GM12878 (cell line): ENCODE results near the gene VSTM2B. TPM values are rescaled to one million over a fixed set of nuclear protein-coding genes. Genes with fewer than 3 reads are reported as not detected.

Experiments
- ATAC-seq: fragments of 200-7000 bp; cut with Tn5 transposase; 3 replicates; pipeline ENCODE4 v1.9.1; 2020; ENCODE audit warnings: mild to moderate bottlenecking, moderate library complexity
- BruUV-seq: library from RNA; stranded (reverse); fragments of 400-500 nt; replicated peaks from 2 replicates; lab custom pipeline; 2021; lab: Mats Ljungman, UMichigan
- CTCF ChIA-PET: fragments of 300-600 bp; sonication (Branson Sonifier 250); formaldehyde crosslinking; extraction: SDS; loops from one replicate; lab custom pipeline; 2021; ENCODE audit warnings: inconsistent platforms; lab: Yijun Ruan, JAX
- POLR2A ChIA-PET: fragments of 350-600 bp; formaldehyde crosslinking; extraction: SDS; loops from one replicate; lab custom pipeline; 2021; ENCODE audit warnings: inconsistent platforms; lab: Charles Lee
- RAD21 ChIA-PET: fragments of 300-600 bp; sonication (Branson Sonifier 250); formaldehyde crosslinking; loops from one replicate; lab custom pipeline; 2023; ENCODE audit warnings: antibody characterized with exemption; ENCODE audit not compliant: unreplicated experiment; lab: Charles Lee
- SMC1A ChIA-PET: fragments of 300-600 bp; sonication (Branson Sonifier 250); formaldehyde crosslinking; loops from one replicate; lab custom pipeline; 2023; ENCODE audit not compliant: unreplicated experiment, uncharacterized antibody; lab: Charles Lee
- DNase-seq: peaks from one replicate; pipeline ENCODE4 v3.0.0-alpha.2; 2011; ENCODE audit warnings: low read depth, low spot score
- FAIRE-seq: peaks from 3 replicates; lab custom pipeline; 2011; peaks lifted over from hg19 to GRCh38; lab: Jason Lieb, UNC
- H2AFZ ChIP-seq: 2 replicates; pipeline ENCODE4 v1.6.0; 2011; ENCODE audit warnings: low read depth, low read length, control low read depth; ENCODE audit not compliant: control insufficient read depth
- H3K27ac ChIP-seq: 2 replicates; pipeline ENCODE4 v1.5.1; 2011; ENCODE audit warnings: control low read depth; ENCODE audit not compliant: control insufficient read depth, insufficient read depth
- H3K27me3 ChIP-seq, 2 experiments: replicated peaks in 1 of 2; 2 replicates each; pipeline versions ENCODE4 v1.6.0 to v1.6.1; 2011; ENCODE audit warnings: low read length in 1 of 2; ENCODE audit not compliant: control insufficient read depth in 2 of 2, insufficient read depth in 2 of 2
- H3K36me3 ChIP-seq, 2 experiments: 2 replicates each; pipeline ENCODE4 v1.5.1; 2011; ENCODE audit warnings: low read length in 1 of 2; ENCODE audit not compliant: control insufficient read depth in 2 of 2, insufficient read depth in 2 of 2
- H3K4me1 ChIP-seq: 2 replicates; pipeline ENCODE4 v1.6.1; 2011; ENCODE audit warnings: mild to moderate bottlenecking, low read length, moderate library complexity, mixed read lengths; ENCODE audit not compliant: control insufficient read depth, insufficient read depth
- H3K4me2 ChIP-seq: 2 replicates; pipeline ENCODE4 v1.6.0; 2011; ENCODE audit warnings: control low read depth; ENCODE audit not compliant: control insufficient read depth, insufficient read depth
- H3K4me3 ChIP-seq: fragments of 200-600 bp; sonication (generic); 2 replicates; pipeline ENCODE4 v1.5.1; 2016
- H3K79me2 ChIP-seq: 2 replicates; pipeline ENCODE4 v1.6.0; 2011; ENCODE audit warnings: low read length; ENCODE audit not compliant: control insufficient read depth, insufficient read depth
- H3K9ac ChIP-seq: 2 replicates; pipeline ENCODE4 v1.8.0; 2011; ENCODE audit warnings: low read length, control low read depth, mixed read lengths; ENCODE audit not compliant: control insufficient read depth, insufficient read depth
- H3K9me3 ChIP-seq: replicated peaks from 3 replicates; pipeline ENCODE4 v1.5.1; 2011; ENCODE audit warnings: mild to moderate bottlenecking, low read length; ENCODE audit not compliant: control insufficient read depth, insufficient read depth
- H4K20me1 ChIP-seq: 2 replicates; pipeline ENCODE4 v1.6.0; 2011; ENCODE audit not compliant: control insufficient read depth, insufficient read depth
- ASH2L ChIP-seq: fragments of 300-600, 200-600 bp; sonication (generic); IDR thresholded peaks from 2 replicates; pipeline ENCODE4 v1.6.1; 2017; ENCODE audit warnings: low read depth, mild to moderate bottlenecking, borderline replicate concordance
- CHD1 ChIP-seq: IDR thresholded peaks from 2 replicates; pipeline ENCODE4 v1.6.1; 2012; ENCODE audit warnings: low read depth, low read length, improper control_type of control experiment
- E2F4 ChIP-seq: IDR thresholded peaks from 2 replicates; pipeline ENCODE4 v1.6.1; 2012; ENCODE audit warnings: low read depth, low read length, improper control_type of control experiment
- HCFC1 ChIP-seq: fragments of 150-350 bp; IDR thresholded peaks from 2 replicates; pipeline ENCODE4 v1.6.1; 2014; ENCODE audit warnings: low read length
- HDAC2 ChIP-seq: fragments of 200-600 bp; sonication (generic); IDR thresholded peaks from 2 replicates; pipeline ENCODE4 v1.6.1; 2017
- HDAC6 ChIP-seq: fragments of 200-600 bp; sonication (generic); IDR thresholded peaks from one replicate; pipeline ENCODE4 v1.8.0; 2017; ENCODE audit warnings: antibody characterized with exemption; ENCODE audit not compliant: unreplicated experiment
- RAD51 ChIP-seq: fragments of 450-650 bp; IDR thresholded peaks from 2 replicates; pipeline ENCODE4 v1.6.1; 2016; ENCODE audit warnings: moderate library complexity, mild to moderate bottlenecking, inconsistent platforms
- SMC3 ChIP-seq: IDR thresholded peaks from 2 replicates; pipeline ENCODE4 v1.6.1; 2011; ENCODE audit warnings: low read length, improper control_type of control experiment, borderline replicate concordance
- ZBTB4 ChIP-seq: fragments of 450-650 bp; formaldehyde crosslinking; IDR thresholded peaks from 2 replicates; pipeline ENCODE4 v1.4.0; 2022; ENCODE audit warnings: mild to moderate bottlenecking, moderate library complexity
- ZNF207 ChIP-seq: fragments of 450-650 bp; IDR thresholded peaks from 2 replicates; pipeline ENCODE4 v1.6.1; 2014; ENCODE audit warnings: antibody characterized with exemption, mild to moderate bottlenecking, borderline replicate concordance
- WGBS: methylation state at CpG from one replicate; pipeline ENCODE4 v1.1.6; 2016; ENCODE audit warnings: low lambda C conversion rate; ENCODE audit not compliant: insufficient replicate concordance, insufficient coverage; ENCODE audit errors: missing lambda C conversion rate; 5-methylcytosine and 5-hydroxymethylcytosine counted together
- in situ Hi-C: fragments of 300-500 bp; cut with MboI; formaldehyde crosslinking; loops from 9 replicates; pipeline ENCODE4 v1.14.3; 2018; ENCODE audit warnings: mixed read lengths
- intact Hi-C: fragments of 100-400 bp; cut with micrococcal nuclease; formaldehyde crosslinking; loops from one replicate; pipeline ENCODE4 v1.14.2; 2022; ENCODE audit not compliant: unreplicated experiment
- polyA plus RNA-seq, 11 experiments: library from polyadenylated mRNA; depleted of rRNA in 4 of 11; unstranded in 6 of 11; stranded (reverse) in 5 of 11; fragments of >200 nt; fragmentation: Nextera tagmentation in 4 of 11; fragmentation: Illumina TruSeq in 1 of 11; extraction: Ambion mirVana in 4 of 11; extraction: Trizol in 1 of 11; gene quantifications; 1 replicate in 1 of 11; 2 replicates in 10 of 11; pipeline versions ENCODE4 v1.2.1 to v1.2.3, GENCODE V29; 2011 to 2016; ENCODE audit warnings: inconsistent platforms in 2 of 11, missing spikeins in 2 of 11, low read depth in 1 of 11
- total RNA-seq, 4 experiments: library from RNA; depleted of rRNA in 3 of 4; stranded (reverse); fragments of >200 nt in 3 of 4; fragmentation: Illumina TruSeq in 1 of 4; extraction: Trizol in 1 of 4; gene quantifications; 2 replicates each; pipeline versions ENCODE4 v1.2.1 to v1.2.3, GENCODE V29; 2013 to 2021

VSTM2B gene
- total and polyA plus RNA-seq, 10 of the 15 experiments (the other 5 are each of a cell fraction or from before 2014, with no cell fraction given) = not detected

GRCh38 chr19:29499921-29500590 is 25.7 kb upstream of the VSTM2B start:
- H4K20me1 ChIP-seq = no peaks in the 10 kb centered on the region
- H3K27ac ChIP-seq = no peak overlapping the region
- H2AFZ ChIP-seq = no peak overlapping the region
- no peak for FAIRE-seq
- no peak overlapping the region for H3K4me3 ChIP-seq
- H3K36me3 ChIP-seq = no peaks in the 10 kb centered on the region
- H3K27me3 ChIP-seq = no peaks in the 10 kb centered on the region
- 32% methylated on average over 18 of the region's 18 CpGs for WGBS
- no peak overlapping the region for H3K9ac ChIP-seq
- intact Hi-C loops (no loop called here), in situ Hi-C loops (no loop called here)
- no peak for DNase-seq
- ChIA-PET POLR2A (no interaction called here), RAD21 (no interaction called here), SMC1A (no interaction called here), CTCF (no interaction called here)
- H3K4me2 ChIP-seq = no peak overlapping the region
- H3K4me1 ChIP-seq = no peaks in the 10 kb centered on the region
- H3K9me3 ChIP-seq = no peaks in the 10 kb centered on the region
- no TSS peak for BruUV-seq
- TF ChIP-seq RAD51 = no peak
- no peak for TF ChIP-seq SMC3
- no peak for TF ChIP-seq ASH2L
- TF ChIP-seq CHD1 = no peak
- TF ChIP-seq ZBTB4 (CRISPR knock-in tag) = no peak
- no peak for TF ChIP-seq E2F4
- no peak for TF ChIP-seq ZNF207
- TF ChIP-seq HDAC6 = no peak
- no peak for TF ChIP-seq HDAC2
- TF ChIP-seq HCFC1 = no peak
- no peak for ATAC-seq
- no peaks in the 10 kb centered on the region for H3K79me2 ChIP-seq
